PC-9 (cell line): Measurements from ENCODE around the gene CDPF1.

Experiments used
- EZH2 ChIP-seq: fragments of 200-600 bp; sonication (generic); IDR thresholded peaks from 2 replicates; pipeline ENCODE4 v1.8.0; 2017; ENCODE audit warnings: antibody characterized with exemption, low read depth
- TF ChIP-seq, protein P1 (sequence below): fragments of 200-600 bp; sonication (generic); conservative IDR thresholded peaks from 2 replicates; pipeline ENCODE4 v1.6.1; 2017; ENCODE audit warnings: mixed run types, antibody characterized with exemption, mild to moderate bottlenecking, moderate library complexity

- TF ChIP-seq, protein P1, sequence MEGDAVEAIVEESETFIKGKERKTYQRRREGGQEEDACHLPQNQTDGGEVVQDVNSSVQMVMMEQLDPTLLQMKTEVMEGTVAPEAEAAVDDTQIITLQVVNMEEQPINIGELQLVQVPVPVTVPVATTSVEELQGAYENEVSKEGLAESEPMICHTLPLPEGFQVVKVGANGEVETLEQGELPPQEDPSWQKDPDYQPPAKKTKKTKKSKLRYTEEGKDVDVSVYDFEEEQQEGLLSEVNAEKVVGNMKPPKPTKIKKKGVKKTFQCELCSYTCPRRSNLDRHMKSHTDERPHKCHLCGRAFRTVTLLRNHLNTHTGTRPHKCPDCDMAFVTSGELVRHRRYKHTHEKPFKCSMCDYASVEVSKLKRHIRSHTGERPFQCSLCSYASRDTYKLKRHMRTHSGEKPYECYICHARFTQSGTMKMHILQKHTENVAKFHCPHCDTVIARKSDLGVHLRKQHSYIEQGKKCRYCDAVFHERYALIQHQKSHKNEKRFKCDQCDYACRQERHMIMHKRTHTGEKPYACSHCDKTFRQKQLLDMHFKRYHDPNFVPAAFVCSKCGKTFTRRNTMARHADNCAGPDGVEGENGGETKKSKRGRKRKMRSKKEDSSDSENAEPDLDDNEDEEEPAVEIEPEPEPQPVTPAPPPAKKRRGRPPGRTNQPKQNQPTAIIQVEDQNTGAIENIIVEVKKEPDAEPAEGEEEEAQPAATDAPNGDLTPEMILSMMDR, result no peak
- TF ChIP-seq EZH2, result no peak
Measured at GRCh38 chr22:46290121-46290842, 40.2 kb upstream of the CDPF1 start.
